Tibial nerve (tissue), 3 donors: ENCODE results near the gene DTD2.
"Not testable (repeated sequence)": the region's sequence is repeated elsewhere in the genome, so short reads cannot be mapped to it uniquely, and the experiment has no call there.

Experiments
- CTCF ChIP-seq, 5 experiments: fragments of 200-600 bp in 3 of 5; fragments of 450-650 bp in 2 of 5; sonication (generic) in 3 of 5; IDR thresholded peaks; one replicate each; pipeline ENCODE4 v1.5.1; 2016 to 2019; ENCODE audit warnings: antibody characterized with exemption in 5 of 5, mild to moderate bottlenecking in 3 of 5, moderate library complexity in 2 of 5
- POLR2A ChIP-seq, 2 donors: fragments of 450-650 bp; IDR thresholded peaks; one replicate each; pipeline ENCODE4 v1.6.1; 2017; ENCODE audit warnings: antibody characterized with exemption in 2 of 2, mild to moderate bottlenecking in 2 of 2, moderate library complexity in 2 of 2

DNA sequence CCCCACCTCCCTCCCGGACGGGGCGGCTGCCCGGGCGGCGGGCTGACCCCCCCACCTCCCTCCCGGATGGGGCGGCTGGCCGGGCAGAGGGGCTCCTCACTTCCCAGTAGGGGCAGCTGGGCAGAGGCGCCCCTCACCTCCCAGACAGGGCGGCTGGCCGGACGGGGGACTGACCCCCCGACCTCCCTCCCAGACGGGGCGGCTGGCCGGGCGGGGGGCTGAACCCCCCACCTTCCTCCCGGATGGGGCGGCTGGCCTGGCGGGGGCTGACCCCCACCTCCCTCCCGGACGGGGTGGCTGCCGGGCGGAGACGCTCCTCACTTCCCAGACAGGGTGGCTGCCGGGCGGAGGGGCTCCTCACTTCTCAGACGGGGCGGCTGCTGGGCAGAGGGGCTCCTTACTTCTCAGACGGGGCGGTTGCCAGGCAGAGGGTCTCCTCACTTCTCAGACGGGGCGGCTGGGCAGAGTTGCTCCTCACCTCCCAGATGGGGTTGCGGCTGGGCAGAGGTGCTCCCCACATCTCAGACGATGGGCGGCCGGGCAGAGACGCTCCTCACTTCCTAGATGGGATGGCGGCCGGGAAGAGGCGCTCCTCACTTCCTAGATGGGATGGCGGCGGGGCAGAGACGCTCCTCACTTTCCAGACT lies 20.1 kb downstream of the DTD2 start:
- TF ChIP-seq CTCF, POLR2A (IDR thresholded peaks at IDR 0.05): not testable (repeated sequence)
